Psoas muscle (tissue), 8 donors: ENCODE data around the gene PLCG2. TPM values are rescaled to one million over a fixed set of nuclear protein-coding genes. Genes with fewer than 3 reads are reported as not detected.

Source experiments
- ATAC-seq, 4 donors: fragments of 200-7000 bp; cut with Tn5 transposase; one replicate each; pipeline ENCODE4 v1.9.1; 2020; ENCODE audit warnings: moderate library complexity in 3 of 4, mild to moderate bottlenecking in 2 of 4
- DNase-seq, 2 donors: peaks; one replicate each; pipeline ENCODE4 v3.0.0-alpha.2; 2020
- H3K27ac ChIP-seq: fragments of 200-600 bp; one replicate; pipeline ENCODE4 v1.8.0; 2022
- H3K27me3 ChIP-seq, 3 donors: fragments of 200-600 bp in 1 of 3; one replicate each; pipeline versions ENCODE4 v1.6.1 to v1.8.0; 2013 to 2022; ENCODE audit warnings: low read length in 2 of 3, mild to moderate bottlenecking in 2 of 3, moderate library complexity in 1 of 3; ENCODE audit not compliant: insufficient read depth in 3 of 3
- H3K36me3 ChIP-seq, 2 donors: fragments of 200-600 bp in 1 of 2; one replicate each; pipeline versions ENCODE4 v1.6.1 to v1.8.0; 2013 to 2022; ENCODE audit warnings: low read depth in 1 of 2, mild to moderate bottlenecking in 1 of 2, moderate library complexity in 1 of 2; ENCODE audit not compliant: insufficient read depth in 1 of 2
- H3K4me1 ChIP-seq: fragments of 200-600 bp; one replicate; pipeline ENCODE4 v1.8.0; 2022
- H3K4me3 ChIP-seq: fragments of 200-600 bp; one replicate; pipeline ENCODE4 v1.8.0; 2022; ENCODE audit warnings: mild to moderate bottlenecking
- H3K9me3 ChIP-seq: fragments of 200-600 bp; one replicate; pipeline ENCODE4 v1.8.0; 2022
- CTCF ChIP-seq: fragments of 200-600 bp; IDR thresholded peaks from one replicate; pipeline ENCODE4 v1.8.0; 2022; ENCODE audit warnings: antibody characterized with exemption
- WGBS, 3 donors: extraction: QIAGEN DNeasy Blood & Tissue Kit; methylation state at CpG; one replicate each; pipeline versions ENCODE4 v1.1.6 to v1.1.7; 2013; 5-methylcytosine and 5-hydroxymethylcytosine counted together
- intact Hi-C, 2 donors: fragments of 100-400 bp; cut with DNase I; formaldehyde crosslinking; loops; one replicate each; pipeline versions ENCODE4 v1.11.0 to v1.14.2; 2022
- polyA plus RNA-seq, 3 donors: library from polyadenylated mRNA; stranded (reverse); fragments of 200-250 nt; gene quantifications; one replicate each; pipeline ENCODE4 v1.2.3, GENCODE V29; 2013
- total RNA-seq, 4 donors: library from RNA; stranded (reverse); fragmentation: NEBNext Ultra II Directional in 2 of 4; extraction: Animal tissue kit (Norgen Biotek cat#: 25700) in 2 of 4; gene quantifications; one replicate each; pipeline versions ENCODE4 v1.2.1 to v1.2.4, GENCODE V29; 2021 to 2023
- donor health status: healthy with polysubstance abuse.
- donor health status: DM: no; HTN: no; CAD: no; lungs with moderate emphysema.
- donor health status: Bipolar disorder and iron deficiency.
- donor health status: healthy.
- donor health status: DM: yes; HTN: yes; CAD: no.
- donor health status: DM: no; HTN: no; CAD: no.
- donor health status: DM: no; HTN: no; CAD: no.
- donor health status: DM: yes; HTN: yes; CAD: no.

The PLCG2 gene
- total and polyA plus RNA-seq, 7 donors = 0.96 to 4.8 (median 2.5) TPM

- intact Hi-C loops = no loop called here
- TF ChIP-seq CTCF = no peak
- Histone ChIP-seq H3K4me1 (no peaks in the 10 kb centered on the region), H3K27ac (no peak overlapping the region), H3K36me3 (no peaks in the 10 kb centered on the region), H3K9me3 (no peaks in the 10 kb centered on the region), H3K27me3 (peaks cover 0 to 3% (median 0%) of the 10 kb centered on the region in 3 donors), H3K4me3 (no peak overlapping the region)
- WGBS, 3 donors = 77 to 87% (median 78%) methylated on average over 3 of the region's 3 CpGs
- no peak for ATAC-seq
- no peak for DNase-seq
These were observed 89.1 kb downstream of the PLCG2 start for GRCh38 chr16:81868057-81868748.

- ATAC-seq (no peak), DNase-seq (no peak)
- H3K4me1 ChIP-seq = no peaks in the 10 kb centered on the region
- WGBS, 3 donors = 74 to 91% (median 79%) methylated on average over 5 of the region's 5 CpGs
- no peak overlapping the region for H3K27ac ChIP-seq
- no peaks in the 10 kb centered on the region for H3K36me3 ChIP-seq
- no peaks in the 10 kb centered on the region for H3K9me3 ChIP-seq
- peaks cover 0 to 3% (median 0%) of the 10 kb centered on the region in 3 donors for H3K27me3 ChIP-seq
- intact Hi-C loops = no loop called here
- no peak overlapping the region for H3K4me3 ChIP-seq
- TF ChIP-seq CTCF = no peak
These were observed 90.2 kb downstream of the PLCG2 start for GRCh38 chr16:81869326-81869725.

GRCh38 chr16:81873206-81873605 is 94.1 kb downstream of the PLCG2 start:
- Histone ChIP-seq H3K27ac (no peak overlapping the region), H3K4me3 (no peak overlapping the region), H3K9me3 (no peaks in the 10 kb centered on the region), H3K36me3 (no peaks in the 10 kb centered on the region), H3K27me3 (no peaks in the 10 kb centered on the region), H3K4me1 (no peaks in the 10 kb centered on the region)
- ATAC-seq (no peak), DNase-seq (no peak)
- intact Hi-C loops = no loop called here
- no peak for TF ChIP-seq CTCF
- WGBS, 3 donors = 74 to 81% (median 80%) methylated on average over 4 of the region's 4 CpGs

- Histone ChIP-seq H3K4me1 (no peaks in the 10 kb centered on the region), H3K9me3 (no peaks in the 10 kb centered on the region), H3K27ac (no peak overlapping the region), H3K4me3 (no peak overlapping the region), H3K36me3 (no peaks in the 10 kb centered on the region), H3K27me3 (no peaks in the 10 kb centered on the region)
- no peak for ATAC-seq
- peak; percentile 61 for TF ChIP-seq CTCF
- DNase-seq = peak in 1 of 2 donors; percentile 41
- intact Hi-C loops = no loop called here
- 13 to 22% (median 13%) methylated on average over 6 of the region's 6 CpGs for WGBS, 3 donors
These were observed 95.0 kb downstream of the PLCG2 start for GRCh38 chr16:81873843-81874752.
